Measurements from ENCODE around the gene PRR5L.

DNA sequence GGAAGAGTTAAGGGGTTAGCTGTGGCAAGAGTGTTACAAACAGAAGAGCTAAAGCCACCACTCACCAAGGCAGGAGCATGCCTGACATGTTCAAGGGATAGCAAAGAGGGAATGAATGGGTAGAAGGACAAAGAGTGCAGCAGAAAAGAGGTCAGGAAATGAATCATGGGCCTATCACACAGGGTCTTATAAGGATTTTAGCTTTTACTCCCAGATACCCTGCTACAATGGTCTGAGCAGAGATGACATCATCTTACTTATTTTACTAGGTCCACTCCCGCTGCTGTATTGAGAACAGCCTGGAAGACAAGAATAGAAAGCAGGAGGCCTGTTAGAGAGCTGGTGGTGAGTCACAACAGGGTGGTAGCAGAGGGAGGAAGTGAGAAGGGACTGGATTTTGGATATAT is 204.2 kb downstream of the PRR5L start:
- TF ChIP-seq SUZ12 (IDR thresholded peaks at IDR 0.05) (no peak), FOXM1 (IDR thresholded peaks at IDR 0.05; ENCODE audit: borderline replicate concordance) (no peak), FOXA1 (IDR thresholded peaks at IDR 0.05) (no peak), FOXK2 (IDR thresholded peaks at IDR 0.05) (no peak), NFRKB (IDR thresholded peaks at IDR 0.05) (no peak), BHLHE40 (IDR thresholded peaks at IDR 0.05; ENCODE audit: borderline replicate concordance) (no peak), ELF4 (IDR thresholded peaks at IDR 0.05) (no peak), CTBP1 (IDR thresholded peaks at IDR 0.05; ENCODE audit: borderline replicate concordance) (no peak), LEF1 (IDR thresholded peaks at IDR 0.05; ENCODE audit: borderline replicate concordance) (no peak), ZNF384 (IDR thresholded peaks at IDR 0.05) (no peak), PKNOX1 (IDR thresholded peaks at IDR 0.05) (no peak)

Measured in HEK293T (cell line).